ENCODE data around the gene NFAT5.

NFAT5 gene

GRCh38 chr16:69615528-69615927, 49.8 kb downstream of the NFAT5 start:
- no peak for DNase-seq (ENCODE audit: extremely low read depth, low read depth)
- TF ChIP-seq, protein P1, sequence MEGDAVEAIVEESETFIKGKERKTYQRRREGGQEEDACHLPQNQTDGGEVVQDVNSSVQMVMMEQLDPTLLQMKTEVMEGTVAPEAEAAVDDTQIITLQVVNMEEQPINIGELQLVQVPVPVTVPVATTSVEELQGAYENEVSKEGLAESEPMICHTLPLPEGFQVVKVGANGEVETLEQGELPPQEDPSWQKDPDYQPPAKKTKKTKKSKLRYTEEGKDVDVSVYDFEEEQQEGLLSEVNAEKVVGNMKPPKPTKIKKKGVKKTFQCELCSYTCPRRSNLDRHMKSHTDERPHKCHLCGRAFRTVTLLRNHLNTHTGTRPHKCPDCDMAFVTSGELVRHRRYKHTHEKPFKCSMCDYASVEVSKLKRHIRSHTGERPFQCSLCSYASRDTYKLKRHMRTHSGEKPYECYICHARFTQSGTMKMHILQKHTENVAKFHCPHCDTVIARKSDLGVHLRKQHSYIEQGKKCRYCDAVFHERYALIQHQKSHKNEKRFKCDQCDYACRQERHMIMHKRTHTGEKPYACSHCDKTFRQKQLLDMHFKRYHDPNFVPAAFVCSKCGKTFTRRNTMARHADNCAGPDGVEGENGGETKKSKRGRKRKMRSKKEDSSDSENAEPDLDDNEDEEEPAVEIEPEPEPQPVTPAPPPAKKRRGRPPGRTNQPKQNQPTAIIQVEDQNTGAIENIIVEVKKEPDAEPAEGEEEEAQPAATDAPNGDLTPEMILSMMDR (IDR thresholded peaks at IDR 0.05; ENCODE audit: low read depth, low read length), result no peak

- TF ChIP-seq, protein P1 (IDR thresholded peaks at IDR 0.05; ENCODE audit: low read depth, low read length), result no peak
- no peak for DNase-seq (ENCODE audit: extremely low read depth, low read depth)
Measured at GRCh38 chr16:69616082-69616481, 50.3 kb downstream of the NFAT5 start.

DNA sequence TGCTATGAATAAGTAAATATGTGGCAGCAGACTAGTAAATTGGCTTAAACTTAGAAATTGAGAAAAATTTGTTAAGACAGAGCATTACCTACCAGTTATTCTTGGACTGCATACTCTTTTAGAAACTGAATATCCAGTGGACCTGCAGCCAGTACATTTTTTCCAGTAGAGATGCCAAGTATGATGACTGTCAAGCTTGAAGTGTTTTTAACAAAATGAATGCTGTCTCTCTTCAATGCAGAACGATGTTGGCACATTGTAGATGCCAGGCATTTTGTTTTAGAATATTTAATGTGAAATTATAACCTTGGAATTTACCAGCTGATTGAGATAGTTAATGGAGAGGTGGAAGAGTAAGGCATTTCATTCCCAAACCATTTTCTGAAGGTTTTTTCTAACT, 52.5 kb downstream of the NFAT5 start:
- TF ChIP-seq, protein P1 (IDR thresholded peaks at IDR 0.05; ENCODE audit: low read depth, low read length), result no peak
- no peak for DNase-seq (ENCODE audit: extremely low read depth, low read depth)

- no peak for DNase-seq (ENCODE audit: extremely low read depth, low read depth)
- TF ChIP-seq, protein P1 (IDR thresholded peaks at IDR 0.05; ENCODE audit: low read depth, low read length), result no peak
Measured at GRCh38 chr16:69618721-69619120, 53.0 kb downstream of the NFAT5 start.

DNA sequence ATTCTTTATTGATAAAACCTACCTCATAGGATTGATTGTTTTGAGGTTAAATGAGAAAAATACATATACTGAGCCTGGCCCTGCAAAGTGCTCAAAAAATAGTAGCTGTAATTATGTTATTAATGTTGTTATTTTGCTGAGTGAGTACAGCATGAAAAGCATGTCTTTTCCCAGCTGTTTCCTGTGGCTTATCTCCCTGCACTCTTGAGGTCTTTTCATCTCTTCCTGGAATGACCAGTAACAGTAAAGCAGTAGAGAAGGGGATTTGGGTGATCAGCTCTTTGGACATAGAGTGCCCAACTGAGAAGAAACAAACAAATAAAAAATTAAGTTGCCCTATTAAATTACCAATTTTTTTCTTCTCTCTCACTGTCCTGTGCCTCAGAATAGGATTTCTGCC, 53.7 kb downstream of the NFAT5 start:
- TF ChIP-seq, protein P1 (IDR thresholded peaks at IDR 0.05; ENCODE audit: low read depth, low read length), result no peak
- DNase-seq (ENCODE audit: extremely low read depth, low read depth), result no peak

- TF ChIP-seq, protein P1 (IDR thresholded peaks at IDR 0.05; ENCODE audit: low read depth, low read length), result no peak
- no peak for DNase-seq (ENCODE audit: extremely low read depth, low read depth)
Measured at GRCh38 chr16:69620573-69620972, 54.8 kb downstream of the NFAT5 start.

- DNase-seq (ENCODE audit: extremely low read depth, low read depth), result no peak
- TF ChIP-seq, protein P1 (IDR thresholded peaks at IDR 0.05; ENCODE audit: low read depth, low read length), result no peak
Measured at GRCh38 chr16:69621225-69621624, 55.5 kb downstream of the NFAT5 start.
